Astrocyte of the spinal cord (primary cell): ENCODE data around the gene ACE.

Experiments used
- DNase-seq: peaks from one replicate; pipeline ENCODE4 v3.0.0; 2011; ENCODE audit warnings: low read depth, low spot score
- H3K4me3 ChIP-seq: 2 replicates; pipeline ENCODE4 v1.5.1; 2011; ENCODE audit warnings: low read depth, mild to moderate bottlenecking, low read length, moderate library complexity
- in situ Hi-C: cut with HindIII; loops from 2 replicates; pipeline ENCODE4 v1.10.0; 2017; ENCODE audit warnings: low sequenced_read_pairs
- TF ChIP-seq, protein P1 (sequence below): IDR thresholded peaks from 2 replicates; pipeline ENCODE4 v1.5.1; 2012; ENCODE audit warnings: low read depth, mild to moderate bottlenecking, low read length, inconsistent platforms

The ACE gene

DNA sequence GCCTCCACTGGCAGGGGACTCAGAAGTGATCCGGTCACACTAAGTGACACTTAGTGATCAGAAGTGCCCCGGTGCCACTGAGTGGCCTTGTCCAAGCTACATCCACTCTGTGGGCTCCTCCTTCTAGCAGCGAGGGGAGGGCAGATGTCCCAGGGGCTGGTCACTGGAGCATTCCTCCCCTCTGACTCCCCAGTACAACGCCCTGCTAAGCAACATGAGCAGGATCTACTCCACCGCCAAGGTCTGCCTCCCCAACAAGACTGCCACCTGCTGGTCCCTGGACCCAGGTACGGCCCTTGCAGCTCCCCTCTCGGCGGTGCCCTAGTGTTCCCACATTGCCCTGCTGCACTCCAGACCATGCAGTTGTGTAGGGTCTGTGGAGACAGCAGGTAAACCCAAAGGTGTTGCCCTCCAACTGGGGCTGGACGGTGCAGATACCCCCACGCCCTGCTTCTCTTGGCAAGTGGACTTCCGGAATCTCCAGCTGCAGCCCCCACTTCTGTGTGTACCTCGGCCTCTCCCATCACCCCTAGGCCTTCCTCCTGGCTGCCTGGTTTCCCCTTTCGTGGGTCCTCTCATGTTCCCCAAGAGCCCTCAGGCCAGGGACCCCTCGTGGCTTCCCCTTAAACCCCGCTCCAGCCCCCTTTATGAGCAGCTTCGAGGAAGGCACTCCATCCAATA lies 2.1 kb downstream of the ACE start:
- peak; percentile 89 for DNase-seq
- H3K4me3 ChIP-seq, result no peak overlapping the region
- TF ChIP-seq, protein P1, sequence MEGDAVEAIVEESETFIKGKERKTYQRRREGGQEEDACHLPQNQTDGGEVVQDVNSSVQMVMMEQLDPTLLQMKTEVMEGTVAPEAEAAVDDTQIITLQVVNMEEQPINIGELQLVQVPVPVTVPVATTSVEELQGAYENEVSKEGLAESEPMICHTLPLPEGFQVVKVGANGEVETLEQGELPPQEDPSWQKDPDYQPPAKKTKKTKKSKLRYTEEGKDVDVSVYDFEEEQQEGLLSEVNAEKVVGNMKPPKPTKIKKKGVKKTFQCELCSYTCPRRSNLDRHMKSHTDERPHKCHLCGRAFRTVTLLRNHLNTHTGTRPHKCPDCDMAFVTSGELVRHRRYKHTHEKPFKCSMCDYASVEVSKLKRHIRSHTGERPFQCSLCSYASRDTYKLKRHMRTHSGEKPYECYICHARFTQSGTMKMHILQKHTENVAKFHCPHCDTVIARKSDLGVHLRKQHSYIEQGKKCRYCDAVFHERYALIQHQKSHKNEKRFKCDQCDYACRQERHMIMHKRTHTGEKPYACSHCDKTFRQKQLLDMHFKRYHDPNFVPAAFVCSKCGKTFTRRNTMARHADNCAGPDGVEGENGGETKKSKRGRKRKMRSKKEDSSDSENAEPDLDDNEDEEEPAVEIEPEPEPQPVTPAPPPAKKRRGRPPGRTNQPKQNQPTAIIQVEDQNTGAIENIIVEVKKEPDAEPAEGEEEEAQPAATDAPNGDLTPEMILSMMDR, result peak; percentile 96
- in situ Hi-C loops, result no loop called here

- in situ Hi-C loops, result no loop called here
Measured at GRCh38 chr17:63479495-63480184, 2.8 kb downstream of the ACE start.

GRCh38 chr17:63480192-63480784 lies 3.4 kb downstream of the ACE start:
- in situ Hi-C loops, result no loop called here

More at GRCh38 chr17:63479495-63480184, 2.8 kb downstream of the ACE start:
- TF ChIP-seq, protein P1, result no peak
- no peak overlapping the region for H3K4me3 ChIP-seq
- no peak for DNase-seq

GRCh38 chr17:63480826-63481487 lies 4.1 kb downstream of the ACE start:
- H3K4me3 ChIP-seq, result no peak overlapping the region
- TF ChIP-seq, protein P1, result no peak
- in situ Hi-C loops, result no loop called here
- DNase-seq, result no peak

More at GRCh38 chr17:63480192-63480784, 3.4 kb downstream of the ACE start:
- DNase-seq, result no peak
- TF ChIP-seq, protein P1, result no peak
- no peak overlapping the region for H3K4me3 ChIP-seq

GRCh38 chr17:63481488-63481870 lies 4.6 kb downstream of the ACE start:
- H3K4me3 ChIP-seq, result no peak overlapping the region
- TF ChIP-seq, protein P1, result no peak
- no peak for DNase-seq
- in situ Hi-C loops, result no loop called here

DNA sequence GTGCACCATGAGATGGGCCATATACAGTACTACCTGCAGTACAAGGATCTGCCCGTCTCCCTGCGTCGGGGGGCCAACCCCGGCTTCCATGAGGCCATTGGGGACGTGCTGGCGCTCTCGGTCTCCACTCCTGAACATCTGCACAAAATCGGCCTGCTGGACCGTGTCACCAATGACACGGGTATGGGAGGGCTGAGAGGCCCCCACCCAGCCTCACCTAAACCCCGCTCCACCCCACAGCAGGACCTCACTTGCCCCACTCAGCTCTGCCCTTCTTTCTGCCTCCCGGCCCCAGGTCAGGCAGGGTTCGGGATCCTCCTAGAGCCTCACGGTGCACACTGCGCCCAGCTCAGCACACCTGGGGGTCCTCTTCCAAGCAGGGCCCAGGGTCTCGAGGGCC lies 5.6 kb downstream of the ACE start:
- in situ Hi-C loops, result no loop called here
- no peak for DNase-seq
- no peak overlapping the region for H3K4me3 ChIP-seq
- TF ChIP-seq, protein P1, result no peak
